PC-9 (cell line): ENCODE data around the gene DOCK1. TPM values are rescaled to one million over a fixed set of nuclear protein-coding genes. Genes with fewer than 3 reads are reported as not detected.
A peak's percentile ranks its signal among the peaks of the same experiment; 100 is the strongest.

Experiments used
- BruUV-seq: library from RNA; stranded (reverse); fragments of 400-500 nt; replicated peaks from 2 replicates; lab custom pipeline; 2021; lab: Mats Ljungman, UMichigan
- CTCF ChIA-PET: fragments of 300-600 bp; sonication (Branson Sonifier 250); formaldehyde crosslinking; loops from one replicate; lab custom pipeline; 2022; ENCODE audit warnings: antibody characterized with exemption; lab: Charles Lee
- POLR2A ChIA-PET: fragments of 300-600 bp; sonication (Branson Sonifier 250); formaldehyde crosslinking; loops from one replicate; lab custom pipeline; 2022; ENCODE audit warnings: antibody characterized with exemption; ENCODE audit not compliant: unreplicated experiment; lab: Charles Lee
- DNase-seq, 2 experiments: peaks; one replicate each; pipeline versions ENCODE4 v3.0.0 to v3.0.0-alpha.2; 2015 to 2022; ENCODE audit warnings: mixed read lengths in 1 of 2
- H2AFZ ChIP-seq: fragments of 200-600 bp; sonication (generic); 2 replicates; pipeline ENCODE4 v1.8.1; 2017; ENCODE audit warnings: antibody characterized with exemption
- H3F3A ChIP-seq: fragments of 200-600 bp; sonication (generic); 2 replicates; pipeline ENCODE4 v1.8.1; 2017; ENCODE audit warnings: antibody characterized with exemption, mild to moderate bottlenecking, low read depth; ENCODE audit not compliant: insufficient read depth
- H3K27ac ChIP-seq: fragments of 200-600 bp; sonication (generic); 2 replicates; pipeline ENCODE4 v1.6.1; 2016; ENCODE audit warnings: mixed run types
- H3K27me3 ChIP-seq: fragments of 200-600 bp; sonication (generic); 2 replicates; pipeline ENCODE4 v1.6.1; 2016; ENCODE audit warnings: low read depth, mixed run types; ENCODE audit not compliant: insufficient read depth
- H3K36me3 ChIP-seq: fragments of 200-600 bp; sonication (generic); 2 replicates; pipeline ENCODE4 v1.6.1; 2016; ENCODE audit warnings: low read depth, mixed run types
- H3K4me1 ChIP-seq: fragments of 200-600 bp; sonication (generic); replicated peaks from 2 replicates; pipeline ENCODE4 v1.6.1; 2016; ENCODE audit warnings: mixed run types; ENCODE audit not compliant: insufficient read depth
- H3K4me2 ChIP-seq: fragments of 200-600 bp; sonication (generic); 2 replicates; pipeline ENCODE4 v1.6.1; 2017; ENCODE audit warnings: mixed run types
- H3K4me3 ChIP-seq: fragments of 200-600 bp; sonication (generic); 2 replicates; pipeline ENCODE4 v1.6.1; 2016; ENCODE audit warnings: mixed run types
- H3K79me2 ChIP-seq: fragments of 200-600 bp; sonication (generic); 2 replicates; pipeline ENCODE4 v1.6.1; 2017; ENCODE audit warnings: low read depth, mixed run types
- H3K9me2 ChIP-seq: fragments of 200-600 bp; sonication (generic); 2 replicates; pipeline ENCODE4 v1.8.1; 2017; ENCODE audit warnings: mild to moderate bottlenecking; ENCODE audit not compliant: insufficient read depth
- H3K9me3 ChIP-seq: fragments of 200-600 bp; sonication (generic); 2 replicates; pipeline ENCODE4 v1.8.1; 2016; ENCODE audit warnings: low read depth; ENCODE audit not compliant: insufficient read depth
- H4K20me1 ChIP-seq: fragments of 200-600 bp; sonication (generic); 2 replicates; pipeline ENCODE4 v1.8.1; 2017; ENCODE audit not compliant: insufficient read depth
- EZH2 ChIP-seq: fragments of 200-600 bp; sonication (generic); IDR thresholded peaks from 2 replicates; pipeline ENCODE4 v1.8.0; 2017; ENCODE audit warnings: antibody characterized with exemption, low read depth
- intact Hi-C: fragments of 100-400 bp; cut with micrococcal nuclease; formaldehyde crosslinking; loops from one replicate; pipeline ENCODE4 v1.10.0; 2022; ENCODE audit not compliant: unreplicated experiment
- total RNA-seq: library from RNA; stranded (reverse); gene quantifications from 2 replicates; pipeline ENCODE4 v1.2.3, GENCODE V29; 2021
- TF ChIP-seq, protein P1 (sequence below): fragments of 200-600 bp; sonication (generic); conservative IDR thresholded peaks from 2 replicates; pipeline ENCODE4 v1.6.1; 2017; ENCODE audit warnings: mixed run types, antibody characterized with exemption, mild to moderate bottlenecking, moderate library complexity

The DOCK1 gene
- total RNA-seq, 1 experiment from 2014 or later: 24.8 TPM

- H3K4me1 ChIP-seq: peaks cover 43% of the 10 kb centered on the region
- peak overlapping the region; percentile 81 for H3K27ac ChIP-seq
Measured at GRCh38 chr10:127150136-127150535, 244.9 kb downstream of the DOCK1 start.

GRCh38 chr10:127151541-127151940 is 246.3 kb downstream of the DOCK1 start:
- Histone ChIP-seq H3K36me3 (no peaks in the 10 kb centered on the region), H3K4me1 (peaks cover 39% of the 10 kb centered on the region), H2AFZ (no peak overlapping the region), H3K27me3 (no peaks in the 10 kb centered on the region), H3K27ac (no peak overlapping the region), H4K20me1 (no peaks in the 10 kb centered on the region), H3K4me2 (no peak overlapping the region), H3K9me2 (no peaks in the 10 kb centered on the region), H3K79me2 (no peaks in the 10 kb centered on the region), H3K4me3 (no peak overlapping the region), H3K9me3 (no peaks in the 10 kb centered on the region), H3F3A (peaks cover 17% of the 10 kb centered on the region; the same call in 1 of the 2 replicates)
- POLR2A ChIA-PET: no interaction called here
- no peak for DNase-seq
- CTCF ChIA-PET: no interaction called here
- TF ChIP-seq, protein P1, sequence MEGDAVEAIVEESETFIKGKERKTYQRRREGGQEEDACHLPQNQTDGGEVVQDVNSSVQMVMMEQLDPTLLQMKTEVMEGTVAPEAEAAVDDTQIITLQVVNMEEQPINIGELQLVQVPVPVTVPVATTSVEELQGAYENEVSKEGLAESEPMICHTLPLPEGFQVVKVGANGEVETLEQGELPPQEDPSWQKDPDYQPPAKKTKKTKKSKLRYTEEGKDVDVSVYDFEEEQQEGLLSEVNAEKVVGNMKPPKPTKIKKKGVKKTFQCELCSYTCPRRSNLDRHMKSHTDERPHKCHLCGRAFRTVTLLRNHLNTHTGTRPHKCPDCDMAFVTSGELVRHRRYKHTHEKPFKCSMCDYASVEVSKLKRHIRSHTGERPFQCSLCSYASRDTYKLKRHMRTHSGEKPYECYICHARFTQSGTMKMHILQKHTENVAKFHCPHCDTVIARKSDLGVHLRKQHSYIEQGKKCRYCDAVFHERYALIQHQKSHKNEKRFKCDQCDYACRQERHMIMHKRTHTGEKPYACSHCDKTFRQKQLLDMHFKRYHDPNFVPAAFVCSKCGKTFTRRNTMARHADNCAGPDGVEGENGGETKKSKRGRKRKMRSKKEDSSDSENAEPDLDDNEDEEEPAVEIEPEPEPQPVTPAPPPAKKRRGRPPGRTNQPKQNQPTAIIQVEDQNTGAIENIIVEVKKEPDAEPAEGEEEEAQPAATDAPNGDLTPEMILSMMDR: no peak
- BruUV-seq: no TSS peak
- intact Hi-C loops: no loop called here

More at GRCh38 chr10:127150136-127150535, 244.9 kb downstream of the DOCK1 start:
- Histone ChIP-seq H3K9me2 (no peaks in the 10 kb centered on the region), H3K4me3 (no peak overlapping the region), H3K36me3 (no peaks in the 10 kb centered on the region), H3K9me3 (no peaks in the 10 kb centered on the region), H3F3A (peaks cover 17% of the 10 kb centered on the region; the same call in 1 of the 2 replicates), H3K4me2 (peak overlapping the region; percentile 57), H4K20me1 (no peaks in the 10 kb centered on the region), H3K79me2 (no peaks in the 10 kb centered on the region), H3K27me3 (no peaks in the 10 kb centered on the region), H2AFZ (no peak overlapping the region)
- ChIA-PET CTCF (interaction anchor here (0.7 kb wide), 1 partner anchor 697 kb away, joined by 3 read pairs; no protein-coding TSS in a partner anchor), POLR2A (interaction anchor here (0.6 kb wide), 1 partner anchor 291 kb away, joined by 3 read pairs; no protein-coding TSS in a partner anchor)
- intact Hi-C loops: no loop called here
- BruUV-seq: no TSS peak
- peak in 1 of 2 experiments; percentile 77 for DNase-seq
- TF ChIP-seq EZH2: no peak
- TF ChIP-seq, protein P1: no peak

GRCh38 chr10:127151981-127152699 is 246.9 kb downstream of the DOCK1 start:
- H3F3A ChIP-seq: peaks cover 17% of the 10 kb centered on the region; the same call in 1 of the 2 replicates
- H3K79me2 ChIP-seq: no peaks in the 10 kb centered on the region
- BruUV-seq: no TSS peak
- no peaks in the 10 kb centered on the region for H3K27me3 ChIP-seq
- H3K4me3 ChIP-seq: no peak overlapping the region
- H4K20me1 ChIP-seq: no peaks in the 10 kb centered on the region
- no peaks in the 10 kb centered on the region for H3K9me3 ChIP-seq
- ChIA-PET POLR2A (no interaction called here), CTCF (no interaction called here)
- intact Hi-C loops: no loop called here
- TF ChIP-seq, protein P1: no peak
- TF ChIP-seq EZH2: no peak
- H2AFZ ChIP-seq: no peak overlapping the region
- no peak overlapping the region for H3K27ac ChIP-seq
- H3K9me2 ChIP-seq: no peaks in the 10 kb centered on the region
- H3K4me2 ChIP-seq: no peak overlapping the region
- H3K36me3 ChIP-seq: no peaks in the 10 kb centered on the region
- DNase-seq: peak; percentile 30 to 64
- H3K4me1 ChIP-seq: peaks cover 39% of the 10 kb centered on the region
